HPDE6-E6E7 (cell line): ENCODE results near the gene FPR3.
"Not testable (repeated sequence)": the region's sequence is repeated elsewhere in the genome, so short reads cannot be mapped to it uniquely, and the experiment has no call there.

Source experiments
- DNase-seq: peaks from one replicate; pipeline ENCODE4 v3.0.0; 2011; ENCODE audit warnings: missing footprints; ENCODE audit errors: extremely low spot score

The FPR3 gene

GRCh38 chr19:51794885-51795490 is at the start of gene FPR3:
Gene FPR3 (plus strand): TSS chr19:51795157. CDS start chr19:51823749, 28,592 bp downstream.
- no peak for DNase-seq

- DNase-seq, result no peak
Measured at GRCh38 chr19:51746731-51747130, 48.2 kb upstream of the FPR3 start.

GRCh38 chr19:51749979-51750378 is 45.0 kb upstream of the FPR3 start:
- DNase-seq, result no peak

GRCh38 chr19:51750400-51751094 is 44.4 kb upstream of the FPR3 start:
- DNase-seq, result no peak

GRCh38 chr19:51751655-51752054 is 43.3 kb upstream of the FPR3 start, which contains the start of gene FPR1:
Gene FPR1 (minus strand): TSS chr19:51751878. CDS start chr19:51746994, 4,884 bp downstream.
- no peak for DNase-seq

GRCh38 chr19:51754109-51754508 is 40.8 kb upstream of the FPR3 start:
- no peak for DNase-seq

GRCh38 chr19:51754770-51755169 is 40.2 kb upstream of the FPR3 start:
- no peak for DNase-seq

- no peak for DNase-seq
Measured at GRCh38 chr19:51755571-51755970, 39.4 kb upstream of the FPR3 start.

GRCh38 chr19:51760697-51761356 is 34.1 kb upstream of the FPR3 start, which contains the start of gene FPR2:
Gene FPR2 (plus strand): TSS chr19:51761180. CDS start chr19:51768659, 7,479 bp downstream.
- DNase-seq, result no peak

GRCh38 chr19:51761696-51762095 is 33.3 kb upstream of the FPR3 start:
- DNase-seq, result no peak

- no peak for DNase-seq
Measured at GRCh38 chr19:51765086-51765485, 29.9 kb upstream of the FPR3 start.

GRCh38 chr19:51766461-51766860 is 28.5 kb upstream of the FPR3 start:
- DNase-seq, result no peak

- DNase-seq, result no peak
Measured at GRCh38 chr19:51771376-51772130, 23.4 kb upstream of the FPR3 start.

GRCh38 chr19:51772977-51773376 is 22.0 kb upstream of the FPR3 start:
- DNase-seq, result no peak

- DNase-seq, result not testable (repeated sequence)
Measured at GRCh38 chr19:51776561-51776960, 18.4 kb upstream of the FPR3 start.

GRCh38 chr19:51777570-51778462 is 17.1 kb upstream of the FPR3 start:
- peak; percentile 46 for DNase-seq

GRCh38 chr19:51779181-51779580 is 15.8 kb upstream of the FPR3 start:
- no peak for DNase-seq

- no peak for DNase-seq
Measured at GRCh38 chr19:51779703-51780102, 15.3 kb upstream of the FPR3 start.

- DNase-seq, result no peak
Measured at GRCh38 chr19:51780270-51780669, 14.7 kb upstream of the FPR3 start.

GRCh38 chr19:51781999-51782398 is 13.0 kb upstream of the FPR3 start:
- no peak for DNase-seq

GRCh38 chr19:51783372-51783771 is 11.6 kb upstream of the FPR3 start:
- peak; percentile 13 for DNase-seq
